NAMALWA (cell line): ENCODE measurements around the gene PTBP3.
"Not testable (repeated sequence)": the region's sequence is repeated elsewhere in the genome, so short reads cannot be mapped to it uniquely, and the experiment has no call there.

ENCODE experiments used
- DNase-seq: peaks from one replicate; pipeline ENCODE4 v3.0.0-alpha.2; 2015; ENCODE audit warnings: low spot score

The PTBP3 gene

GRCh38 chr9:112268413-112268812 lies 65.0 kb downstream of the PTBP3 start:
- no peak for DNase-seq

- DNase-seq = not testable (repeated sequence)
Measured at GRCh38 chr9:112267086-112267485, 66.3 kb downstream of the PTBP3 start.

GRCh38 chr9:112265391-112265790 lies 68.0 kb downstream of the PTBP3 start:
- DNase-seq = no peak

GRCh38 chr9:112262577-112262976 lies 70.8 kb downstream of the PTBP3 start:
- DNase-seq = no peak

GRCh38 chr9:112261133-112261532 lies 72.3 kb downstream of the PTBP3 start:
- DNase-seq = no peak

- DNase-seq = no peak
Measured at GRCh38 chr9:112258106-112258505, 75.3 kb downstream of the PTBP3 start.

GRCh38 chr9:112252194-112252593 lies 81.2 kb downstream of the PTBP3 start:
- no peak for DNase-seq

- no peak for DNase-seq
Measured at GRCh38 chr9:112249277-112249676, 84.1 kb downstream of the PTBP3 start.

GRCh38 chr9:112248722-112249121 lies 84.7 kb downstream of the PTBP3 start:
- no peak for DNase-seq

GRCh38 chr9:112247090-112247489 lies 86.3 kb downstream of the PTBP3 start:
- no peak for DNase-seq

- no peak for DNase-seq
Measured at GRCh38 chr9:112245126-112245525, 88.3 kb downstream of the PTBP3 start.

- DNase-seq = no peak
Measured at GRCh38 chr9:112242147-112242804, 91.1 kb downstream of the PTBP3 start.

GRCh38 chr9:112241491-112241890 lies 91.9 kb downstream of the PTBP3 start:
- DNase-seq = no peak

GRCh38 chr9:112239708-112240107 lies 93.7 kb downstream of the PTBP3 start:
- DNase-seq = no peak

GRCh38 chr9:112239284-112239683 lies 94.1 kb downstream of the PTBP3 start:
- DNase-seq = no peak

GRCh38 chr9:112234779-112235178 lies 98.6 kb downstream of the PTBP3 start:
- no peak for DNase-seq

- DNase-seq = no peak
Measured at GRCh38 chr9:112233769-112234168, 99.7 kb downstream of the PTBP3 start.

GRCh38 chr9:112232233-112232632 lies 101.2 kb downstream of the PTBP3 start:
- DNase-seq = no peak

- DNase-seq = no peak
Measured at GRCh38 chr9:112226091-112226490, 107.3 kb downstream of the PTBP3 start.

GRCh38 chr9:112224401-112225289 lies 108.8 kb downstream of the PTBP3 start:
- no peak for DNase-seq

GRCh38 chr9:112218908-112219307 lies 114.5 kb downstream of the PTBP3 start:
- peak; percentile 16 for DNase-seq

- DNase-seq = no peak
Measured at GRCh38 chr9:112212926-112213325, 120.5 kb downstream of the PTBP3 start.

- no peak for DNase-seq
Measured at GRCh38 chr9:112207451-112207850, 126.0 kb downstream of the PTBP3 start.
